Transverse colon (tissue), 4 donors: ENCODE data around the gene OSBPL6.

Experiments used
- EP300 ChIP-seq: sonication (generic); formaldehyde crosslinking; IDR thresholded peaks from one replicate; pipeline ENCODE4 v1.6.1; 2017; ENCODE audit warnings: antibody characterized with exemption, low read depth
- POLR2A ChIP-seq: fragments of 450-650 bp; IDR thresholded peaks from one replicate; pipeline ENCODE4 v1.6.1; 2016; ENCODE audit warnings: antibody characterized with exemption, mild to moderate bottlenecking, moderate library complexity
- POLR2AphosphoS5 ChIP-seq, 3 donors: sonication (generic); formaldehyde crosslinking; IDR thresholded peaks; one replicate each; pipeline ENCODE4 v1.6.1; 2016; ENCODE audit warnings: antibody characterized with exemption in 3 of 3
- TF ChIP-seq, protein P1 (sequence below), 5 experiments: fragments of 200-600 bp in 3 of 5; fragments of 450-650 bp in 2 of 5; sonication (generic) in 3 of 5; IDR thresholded peaks; 1 replicate in 2 of 5; 2 replicates in 3 of 5; pipeline ENCODE4 v1.5.1; 2016 to 2017; ENCODE audit warnings: antibody characterized with exemption in 5 of 5, inconsistent platforms in 3 of 5, mild to moderate bottlenecking in 2 of 5, moderate library complexity in 1 of 5

GRCh38 chr2:178177066-178177679, 17.1 kb upstream of the OSBPL6 start:
- TF ChIP-seq POLR2A (no peak), EP300 (no peak), POLR2AphosphoS5 (IDR thresholded peaks at IDR 0.05) (no peak)
- TF ChIP-seq, protein P1, sequence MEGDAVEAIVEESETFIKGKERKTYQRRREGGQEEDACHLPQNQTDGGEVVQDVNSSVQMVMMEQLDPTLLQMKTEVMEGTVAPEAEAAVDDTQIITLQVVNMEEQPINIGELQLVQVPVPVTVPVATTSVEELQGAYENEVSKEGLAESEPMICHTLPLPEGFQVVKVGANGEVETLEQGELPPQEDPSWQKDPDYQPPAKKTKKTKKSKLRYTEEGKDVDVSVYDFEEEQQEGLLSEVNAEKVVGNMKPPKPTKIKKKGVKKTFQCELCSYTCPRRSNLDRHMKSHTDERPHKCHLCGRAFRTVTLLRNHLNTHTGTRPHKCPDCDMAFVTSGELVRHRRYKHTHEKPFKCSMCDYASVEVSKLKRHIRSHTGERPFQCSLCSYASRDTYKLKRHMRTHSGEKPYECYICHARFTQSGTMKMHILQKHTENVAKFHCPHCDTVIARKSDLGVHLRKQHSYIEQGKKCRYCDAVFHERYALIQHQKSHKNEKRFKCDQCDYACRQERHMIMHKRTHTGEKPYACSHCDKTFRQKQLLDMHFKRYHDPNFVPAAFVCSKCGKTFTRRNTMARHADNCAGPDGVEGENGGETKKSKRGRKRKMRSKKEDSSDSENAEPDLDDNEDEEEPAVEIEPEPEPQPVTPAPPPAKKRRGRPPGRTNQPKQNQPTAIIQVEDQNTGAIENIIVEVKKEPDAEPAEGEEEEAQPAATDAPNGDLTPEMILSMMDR (IDR thresholded peaks at IDR 0.05) = no peak
